Suprapubic skin (tissue), 4 donors: ENCODE data around the gene MYOZ3.

Experiments
- CTCF ChIP-seq, 2 donors: fragments of 200-600 bp in 1 of 2; fragments of 450-650 bp in 1 of 2; sonication (generic) in 1 of 2; IDR thresholded peaks; one replicate each; pipeline ENCODE4 v1.5.1; 2016 to 2019; ENCODE audit warnings: antibody characterized with exemption in 2 of 2, mild to moderate bottlenecking in 1 of 2, moderate library complexity in 1 of 2
- POLR2A ChIP-seq, 2 donors: fragments of 450-650 bp; IDR thresholded peaks; one replicate each; pipeline ENCODE4 v1.6.1; 2017; ENCODE audit warnings: antibody characterized with exemption in 2 of 2, mild to moderate bottlenecking in 2 of 2, moderate library complexity in 2 of 2
- POLR2AphosphoS5 ChIP-seq, 3 donors: sonication (generic); formaldehyde crosslinking; IDR thresholded peaks; one replicate each; pipeline ENCODE4 v1.6.1; 2017; ENCODE audit warnings: antibody characterized with exemption in 3 of 3

GRCh38 chr5:150700246-150700593, 39.2 kb downstream of the MYOZ3 start:
- TF ChIP-seq POLR2A (IDR thresholded peaks at IDR 0.05): no peak
- no peak for TF ChIP-seq CTCF (IDR thresholded peaks at IDR 0.05)
- no peak for TF ChIP-seq POLR2AphosphoS5 (IDR thresholded peaks at IDR 0.05)
